ENCODE data around the gene C3orf33. TPM values are rescaled to one million over a fixed set of nuclear protein-coding genes. Genes with fewer than 3 reads are reported as not detected.
"Not testable (repeated sequence)": the region's sequence is repeated elsewhere in the genome, so short reads cannot be mapped to it uniquely, and the experiment has no call there.

Gene C3orf33
- total RNA-seq, 1 donor from 2014 or later = 2.0 TPM

DNA sequence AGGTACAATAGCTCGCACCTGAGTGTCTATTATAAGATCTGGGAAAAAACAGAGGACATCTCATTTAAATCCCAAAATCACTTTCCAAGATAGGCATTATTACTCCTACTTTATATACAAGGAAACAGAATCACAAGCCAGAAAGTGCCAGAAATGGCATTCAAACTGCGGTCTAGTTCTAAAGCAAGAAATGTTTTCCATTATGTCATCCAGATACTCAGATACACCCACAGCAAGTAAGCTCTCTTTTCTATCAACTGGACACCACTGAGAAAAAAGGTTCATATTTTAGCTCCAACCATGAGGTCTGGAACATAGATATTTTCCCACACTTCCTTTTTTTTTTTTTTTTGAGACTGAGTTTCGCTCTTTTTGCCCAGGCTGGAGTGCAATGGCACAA, 40.0 kb upstream of the C3orf33 start:
- TF ChIP-seq, protein P1, sequence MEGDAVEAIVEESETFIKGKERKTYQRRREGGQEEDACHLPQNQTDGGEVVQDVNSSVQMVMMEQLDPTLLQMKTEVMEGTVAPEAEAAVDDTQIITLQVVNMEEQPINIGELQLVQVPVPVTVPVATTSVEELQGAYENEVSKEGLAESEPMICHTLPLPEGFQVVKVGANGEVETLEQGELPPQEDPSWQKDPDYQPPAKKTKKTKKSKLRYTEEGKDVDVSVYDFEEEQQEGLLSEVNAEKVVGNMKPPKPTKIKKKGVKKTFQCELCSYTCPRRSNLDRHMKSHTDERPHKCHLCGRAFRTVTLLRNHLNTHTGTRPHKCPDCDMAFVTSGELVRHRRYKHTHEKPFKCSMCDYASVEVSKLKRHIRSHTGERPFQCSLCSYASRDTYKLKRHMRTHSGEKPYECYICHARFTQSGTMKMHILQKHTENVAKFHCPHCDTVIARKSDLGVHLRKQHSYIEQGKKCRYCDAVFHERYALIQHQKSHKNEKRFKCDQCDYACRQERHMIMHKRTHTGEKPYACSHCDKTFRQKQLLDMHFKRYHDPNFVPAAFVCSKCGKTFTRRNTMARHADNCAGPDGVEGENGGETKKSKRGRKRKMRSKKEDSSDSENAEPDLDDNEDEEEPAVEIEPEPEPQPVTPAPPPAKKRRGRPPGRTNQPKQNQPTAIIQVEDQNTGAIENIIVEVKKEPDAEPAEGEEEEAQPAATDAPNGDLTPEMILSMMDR (conservative IDR thresholded peaks at IDR 0.05; ENCODE audit: low read depth, low read length) = no peak
- no peak for DNase-seq (ENCODE audit: low read depth)
- H3K4me3 ChIP-seq (ENCODE audit: low read depth, low read length) = no peak overlapping the region

DNA sequence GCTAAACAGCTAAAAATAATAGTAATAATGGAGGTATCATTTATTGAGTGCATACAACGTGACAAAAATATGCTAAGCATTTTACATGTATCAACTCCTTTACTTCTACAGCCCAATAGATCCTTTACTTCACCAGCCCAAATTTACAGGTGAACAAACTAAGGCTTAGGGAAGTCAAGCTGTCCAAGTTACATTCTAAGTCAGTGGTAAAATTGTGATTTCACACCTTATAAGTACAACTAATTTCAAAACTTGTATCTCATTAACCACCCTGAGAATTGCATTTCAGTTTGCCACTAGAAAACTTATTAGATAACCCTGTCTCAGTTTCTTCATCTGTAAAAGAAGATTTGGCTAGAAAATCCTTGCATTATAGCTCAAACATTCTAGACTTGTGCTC, 37.5 kb upstream of the C3orf33 start:
- DNase-seq (ENCODE audit: low read depth) = no peak
- TF ChIP-seq, protein P1 (conservative IDR thresholded peaks at IDR 0.05; ENCODE audit: low read depth, low read length) = no peak
- no peak overlapping the region for H3K4me3 ChIP-seq (ENCODE audit: low read depth, low read length)

GRCh38 chr3:155835341-155836071, 29.4 kb upstream of the C3orf33 start:
- no peak overlapping the region for H3K4me3 ChIP-seq (ENCODE audit: low read depth, low read length)
- TF ChIP-seq, protein P1 (conservative IDR thresholded peaks at IDR 0.05; ENCODE audit: low read depth, low read length) = no peak
- no peak for DNase-seq (ENCODE audit: low read depth)

DNA sequence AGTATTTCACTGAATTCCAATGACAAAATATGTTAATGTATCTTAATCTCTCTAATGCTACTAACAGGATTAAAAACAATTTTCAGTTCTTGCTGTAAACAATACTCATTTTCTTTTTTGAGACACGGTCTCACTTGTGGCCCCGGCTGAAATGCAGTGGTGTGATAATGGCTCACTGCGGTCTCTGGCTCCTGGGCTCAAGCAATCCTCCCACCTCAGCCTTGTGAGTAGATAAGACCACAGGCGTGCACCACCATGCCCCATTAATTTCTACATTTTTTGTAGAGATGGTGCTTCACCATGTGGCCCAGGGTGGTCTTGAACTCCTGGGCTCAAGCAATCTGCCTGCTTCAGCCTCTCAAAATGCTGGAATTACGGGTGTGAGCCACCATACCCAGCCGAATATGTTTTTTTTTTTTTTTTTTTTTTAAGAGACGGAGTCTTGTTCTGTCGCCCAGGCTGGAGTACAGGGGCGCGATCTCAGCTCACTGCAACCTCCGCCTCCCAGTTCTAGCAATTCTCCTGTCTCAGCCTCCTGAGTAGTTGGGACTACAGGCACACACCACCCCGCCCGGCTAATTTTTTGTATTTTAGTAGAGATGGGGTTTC, 22.5 kb upstream of the C3orf33 start:
- DNase-seq (ENCODE audit: low read depth); H3K4me3 ChIP-seq (ENCODE audit: low read depth, low read length): not testable (repeated sequence)

DNA sequence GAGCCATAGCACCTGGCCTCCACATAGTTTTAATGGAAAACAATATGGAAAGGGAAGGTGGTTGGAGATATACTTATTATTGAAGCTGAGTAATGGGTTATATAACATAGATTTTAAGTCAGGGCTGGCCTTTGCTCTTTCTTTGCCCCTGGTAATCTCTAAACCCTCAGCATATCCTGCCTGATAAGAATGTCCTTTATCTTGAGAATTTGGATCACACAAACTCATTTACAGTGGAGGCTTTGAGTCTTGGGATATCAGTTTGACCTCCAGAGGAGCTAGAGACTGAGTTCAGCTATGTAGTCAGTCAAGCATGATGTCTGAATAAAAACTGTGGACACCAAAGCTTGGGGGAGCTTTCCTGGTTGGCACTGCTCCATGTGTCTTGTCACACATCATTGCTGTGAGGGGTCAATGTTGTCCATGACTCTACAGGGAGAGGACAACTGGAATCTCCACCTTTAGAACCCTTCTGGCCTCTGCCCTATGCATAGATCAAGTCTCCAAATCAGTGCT, 9.0 kb upstream of the C3orf33 start:
- TF ChIP-seq, protein P1 (conservative IDR thresholded peaks at IDR 0.05; ENCODE audit: low read depth, low read length) = no peak
- H3K4me3 ChIP-seq (ENCODE audit: low read depth, low read length) = no peak overlapping the region
- no peak for DNase-seq (ENCODE audit: low read depth)

GRCh38 chr3:155813224-155813623, 7.1 kb upstream of the C3orf33 start:
- not testable (repeated sequence) for H3K4me3 ChIP-seq (ENCODE audit: low read depth, low read length); DNase-seq (ENCODE audit: low read depth)

DNA sequence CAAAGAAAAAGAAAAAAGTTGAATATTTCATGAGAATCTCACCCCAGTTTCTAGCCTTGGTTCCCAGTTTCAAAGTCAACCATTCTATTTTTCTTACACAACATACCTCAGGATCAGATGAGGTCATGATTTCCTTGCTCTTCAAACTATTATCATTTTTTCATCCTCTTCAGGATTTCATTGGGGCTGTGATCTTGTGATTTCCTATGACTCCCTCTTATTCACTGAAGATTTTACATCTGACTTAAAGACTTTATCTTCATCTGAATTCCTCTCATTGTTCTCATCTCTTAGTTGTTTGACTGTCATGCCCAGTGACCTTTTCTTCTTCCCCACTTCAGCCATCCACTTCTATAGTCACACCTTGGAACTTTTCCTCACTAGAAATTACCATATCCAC, 3.1 kb upstream of the C3orf33 start:
- H3K4me3 ChIP-seq (ENCODE audit: low read depth, low read length) = no peak overlapping the region
- TF ChIP-seq, protein P1 (conservative IDR thresholded peaks at IDR 0.05; ENCODE audit: low read depth, low read length) = no peak
- no peak for DNase-seq (ENCODE audit: low read depth)

- TF ChIP-seq, protein P1 (conservative IDR thresholded peaks at IDR 0.05; ENCODE audit: low read depth, low read length) = no peak
- DNase-seq (ENCODE audit: low read depth) = no peak
- H3K4me3 ChIP-seq (ENCODE audit: low read depth, low read length) = no peak overlapping the region
These were observed 1.7 kb upstream of the C3orf33 start for GRCh38 chr3:155807823-155808222.

Measured in epithelial cell of proximal tubule (primary cell).